Measurements from ENCODE around the gene TOMM7. TPM values are rescaled to one million over a fixed set of nuclear protein-coding genes. Genes with fewer than 3 reads are reported as not detected.

TOMM7 gene
- polyA plus RNA-seq, 3 donors from 2014 or later = 125 to 218 (median 190) TPM

DNA sequence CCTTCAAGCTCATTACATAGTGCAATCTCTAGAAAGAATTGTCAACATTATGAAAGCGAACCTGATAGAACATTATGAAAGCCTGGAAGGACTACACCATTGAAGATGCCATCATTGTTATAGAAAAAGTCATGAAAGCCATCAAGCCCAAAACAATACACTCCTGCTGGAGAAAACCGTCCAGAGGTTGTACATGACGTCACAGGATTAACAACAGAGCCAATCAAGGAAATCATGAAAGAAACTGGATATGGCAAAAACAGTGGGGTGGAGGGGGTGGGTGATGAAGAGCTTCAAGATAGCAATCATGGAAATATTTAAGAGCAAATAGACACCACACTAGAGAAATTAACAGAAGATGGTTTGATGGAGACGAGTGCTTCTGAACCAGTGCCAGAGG is 45.7 kb downstream of the TOMM7 start:
- Mint-ChIP-seq H3K4me1 (no peaks in the 10 kb centered on the region), H3K27ac (no peak overlapping the region), H3K36me3 (no peaks in the 10 kb centered on the region), H3K27me3 (ENCODE audit: low read depth in 3 of 3) (peaks cover 4% of the 10 kb centered on the region in 3 donors), H3K9me3 (no peaks in the 10 kb centered on the region), H3K4me3 (no peak overlapping the region)
- DNase-seq = no peak

DNA sequence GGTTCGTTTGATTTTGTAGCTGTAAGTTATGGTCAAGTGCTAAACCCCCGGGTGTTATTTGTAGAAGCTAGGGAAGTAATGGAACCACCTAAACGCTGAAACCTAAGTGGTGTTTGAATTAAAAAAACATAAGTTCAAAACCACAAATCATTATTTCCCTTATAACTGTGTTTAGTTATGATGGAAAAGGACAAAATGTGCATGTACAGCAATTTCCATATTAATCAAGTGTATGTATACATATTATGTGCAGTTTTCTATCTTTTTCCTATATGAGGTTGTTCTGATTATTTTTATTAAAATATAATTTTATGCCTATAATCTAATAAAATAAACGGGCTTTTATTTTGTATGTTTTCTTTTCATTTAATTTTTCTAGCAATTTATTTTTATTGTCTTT is 49.8 kb downstream of the TOMM7 start:
- Mint-ChIP-seq H3K27me3 (ENCODE audit: low read depth in 3 of 3) (peaks cover 3 to 7% (median 4%) of the 10 kb centered on the region in 3 donors), H3K27ac (no peak overlapping the region), H3K36me3 (no peaks in the 10 kb centered on the region), H3K9me3 (no peaks in the 10 kb centered on the region), H3K4me3 (no peak overlapping the region), H3K4me1 (no peaks in the 10 kb centered on the region)
- DNase-seq = no peak

GRCh38 chr7:22771872-22772228 is 50.8 kb downstream of the TOMM7 start:
- Mint-ChIP-seq H3K36me3 (no peaks in the 10 kb centered on the region), H3K9me3 (no peaks in the 10 kb centered on the region), H3K27me3 (ENCODE audit: low read depth in 3 of 3) (peaks cover 2 to 7% (median 2%) of the 10 kb centered on the region in 3 donors), H3K27ac (no peak overlapping the region), H3K4me1 (no peaks in the 10 kb centered on the region), H3K4me3 (no peak overlapping the region)
- no peak for DNase-seq

DNA sequence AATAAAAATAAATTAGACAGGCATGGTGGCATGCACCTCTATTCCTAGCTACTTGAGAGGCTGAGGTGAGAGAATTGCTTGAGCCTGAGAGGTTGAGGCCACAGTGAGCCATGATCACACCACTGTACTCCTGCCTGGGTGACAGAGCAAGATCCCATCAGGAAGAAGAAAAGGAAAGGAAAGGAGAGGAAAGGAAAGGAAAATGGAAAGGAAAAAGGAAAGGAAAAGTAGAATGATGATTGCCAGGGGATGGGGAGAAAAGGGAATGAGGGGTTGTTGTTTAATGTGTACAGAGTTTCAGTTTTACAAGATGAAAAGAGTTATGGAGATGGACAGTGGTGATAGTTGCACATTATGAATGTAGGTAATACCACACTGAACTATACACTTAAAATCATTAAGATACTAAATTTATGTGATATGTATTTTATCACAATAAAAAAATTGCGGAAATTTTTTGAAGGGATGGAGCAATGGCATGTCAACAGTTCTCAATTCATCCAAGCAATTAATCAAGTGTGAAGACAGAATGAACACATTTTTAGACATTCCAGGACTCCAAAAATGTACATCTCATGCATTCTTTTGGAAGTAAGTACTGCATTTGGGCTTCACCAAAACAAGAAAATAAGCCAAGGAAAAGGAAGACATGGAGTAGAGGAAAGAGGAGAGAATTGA is 51.3 kb downstream of the TOMM7 start:
- Mint-ChIP-seq H3K27ac (no peak overlapping the region), H3K4me1 (no peaks in the 10 kb centered on the region), H3K27me3 (ENCODE audit: low read depth in 3 of 3) (peaks cover 0 to 7% (median 2%) of the 10 kb centered on the region in 3 donors), H3K4me3 (no peak overlapping the region), H3K9me3 (no peaks in the 10 kb centered on the region), H3K36me3 (no peaks in the 10 kb centered on the region)
- no peak for DNase-seq

- H3K27ac Mint-ChIP-seq = no peak overlapping the region
- no peaks in the 10 kb centered on the region for H3K4me1 Mint-ChIP-seq
- H3K27me3 Mint-ChIP-seq (ENCODE audit: low read depth in 3 of 3) = peaks cover 2 to 5% (median 4%) of the 10 kb centered on the region in 3 donors
- H3K9me3 Mint-ChIP-seq = no peaks in the 10 kb centered on the region
- H3K4me3 Mint-ChIP-seq = no peak overlapping the region
- no peaks in the 10 kb centered on the region for H3K36me3 Mint-ChIP-seq
- DNase-seq = no peak
Measured at GRCh38 chr7:22765609-22766008, 57.0 kb downstream of the TOMM7 start.

Other genes with a start within 250 kb of the TOMM7 start
- not detected for gene IL6, start 95.6 kb downstream of the TOMM7 start, polyA plus RNA-seq
- 10 to 100 TPM in 2 of 3 donors, 1 to 10 TPM in 1; 8.9 to 20.5 (median 15.4) TPM for gene HYCC1, start 191.3 kb upstream of the TOMM7 start, polyA plus RNA-seq